Stimulated activated naive B cell treated with anti-CD40 and anti-IgM and Interleukin-4, amounts not matched to agents 10 μg/mL and 1 μg/mL and 100 μg/mL, for 72 hours (primary cell): ENCODE measurements around the gene DSTN.
A peak's percentile ranks its signal among the peaks of the same experiment; 100 is the strongest.

ENCODE experiments used
- ATAC-seq, 2 donors: fragments of 150-1000 bp; cut with Tn5 transposase; replicated peaks; 2 replicates each; pipeline ENCODE4 v1.10.0; 2021; ENCODE audit warnings: moderate library complexity in 1 of 2
- DNase-seq: peaks from one replicate; pipeline ENCODE4 v3.0.0; 2021
- H3K27ac Mint-ChIP-seq: one replicate; pipeline ENCODE4 v1.8.0; 2022; ENCODE audit warnings: mild to moderate bottlenecking, mixed read lengths
- H3K27me3 Mint-ChIP-seq, 2 donors: one replicate each; pipeline ENCODE4 v1.8.0; 2022; ENCODE audit warnings: mixed read lengths in 2 of 2
- H3K36me3 Mint-ChIP-seq, 2 donors: one replicate each; pipeline ENCODE4 v1.8.0; 2022; ENCODE audit warnings: mixed read lengths in 2 of 2, mild to moderate bottlenecking in 1 of 2
- H3K4me1 Mint-ChIP-seq, 2 donors: one replicate each; pipeline ENCODE4 v1.8.0; 2022; ENCODE audit warnings: mixed read lengths in 2 of 2, mild to moderate bottlenecking in 1 of 2
- H3K4me3 Mint-ChIP-seq, 2 donors: one replicate each; pipeline ENCODE4 v1.8.0; 2022; ENCODE audit warnings: mild to moderate bottlenecking in 2 of 2, mixed read lengths in 2 of 2, moderate library complexity in 1 of 2
- H3K9me3 Mint-ChIP-seq, 2 donors: one replicate each; pipeline ENCODE4 v1.8.0; 2022; ENCODE audit warnings: mixed read lengths in 2 of 2, mild to moderate bottlenecking in 1 of 2

Gene DSTN

GRCh38 chr20:17569616-17570346 is at the start of gene DSTN:
Gene DSTN, plus strand, starts transcription at chr20:17570075. Its CDS starts 134 bp downstream, at chr20:17570209.
- ATAC-seq: peak; percentile 92 to 95
- DNase-seq: peak; percentile 85
- Mint-ChIP-seq H3K9me3 (peaks cover 0 to 2% of the 10 kb centered on the region in 2 donors), H3K4me3 (peak within 1 kb of the TSS; percentile 97 to 99), H3K36me3 (peaks cover 0 to 2% of the 10 kb centered on the region in 2 donors), H3K27me3 (peaks cover 8 to 16% of the 10 kb centered on the region in 2 donors), H3K27ac (peak within 1 kb of the TSS; percentile 97), H3K4me1 (peaks cover 13 to 18% of the 10 kb centered on the region in 2 donors)

GRCh38 chr20:17520583-17520982 is 49.3 kb upstream of the DSTN start:
- ATAC-seq: no peak
- Mint-ChIP-seq H3K27ac (no peak overlapping the region), H3K4me3 (no peak overlapping the region), H3K9me3 (no peaks in the 10 kb centered on the region), H3K27me3 (peaks cover 10 to 31% of the 10 kb centered on the region in 2 donors), H3K36me3 (no peaks in the 10 kb centered on the region), H3K4me1 (no peaks in the 10 kb centered on the region)
- no peak for DNase-seq

GRCh38 chr20:17522528-17522927 is 47.3 kb upstream of the DSTN start:
- no peak overlapping the region for H3K4me3 Mint-ChIP-seq
- ATAC-seq (no peak), DNase-seq (no peak)
- H3K36me3 Mint-ChIP-seq: no peaks in the 10 kb centered on the region
- H3K4me1 Mint-ChIP-seq: peaks cover 0 to 1% of the 10 kb centered on the region in 2 donors
- H3K27ac Mint-ChIP-seq: no peak overlapping the region
- no peaks in the 10 kb centered on the region for H3K9me3 Mint-ChIP-seq
- H3K27me3 Mint-ChIP-seq: peaks cover 9 to 21% of the 10 kb centered on the region in 2 donors

- Mint-ChIP-seq H3K27me3 (peaks cover 9 to 13% of the 10 kb centered on the region in 2 donors), H3K9me3 (no peaks in the 10 kb centered on the region), H3K4me1 (peaks cover 0 to 1% of the 10 kb centered on the region in 2 donors), H3K27ac (no peak overlapping the region), H3K4me3 (no peak overlapping the region), H3K36me3 (no peaks in the 10 kb centered on the region)
- DNase-seq: no peak
- ATAC-seq: no peak
Observed at GRCh38 chr20:17523326-17523725, 46.5 kb upstream of the DSTN start.

GRCh38 chr20:17524560-17524959 is 45.3 kb upstream of the DSTN start:
- no peaks in the 10 kb centered on the region for H3K36me3 Mint-ChIP-seq
- DNase-seq (no peak), ATAC-seq (no peak)
- peaks cover 14 to 18% of the 10 kb centered on the region in 2 donors for H3K27me3 Mint-ChIP-seq
- H3K4me1 Mint-ChIP-seq: peaks cover 0 to 1% of the 10 kb centered on the region in 2 donors
- H3K9me3 Mint-ChIP-seq: no peaks in the 10 kb centered on the region
- no peak overlapping the region for H3K4me3 Mint-ChIP-seq
- no peak overlapping the region for H3K27ac Mint-ChIP-seq

- H3K4me3 Mint-ChIP-seq: no peak overlapping the region
- ATAC-seq (no peak), DNase-seq (no peak)
- H3K36me3 Mint-ChIP-seq: no peaks in the 10 kb centered on the region
- peaks cover 0 to 1% of the 10 kb centered on the region in 2 donors for H3K4me1 Mint-ChIP-seq
- no peaks in the 10 kb centered on the region for H3K9me3 Mint-ChIP-seq
- H3K27me3 Mint-ChIP-seq: peaks cover 15 to 24% of the 10 kb centered on the region in 2 donors
- no peak overlapping the region for H3K27ac Mint-ChIP-seq
Observed at GRCh38 chr20:17525132-17525531, 44.7 kb upstream of the DSTN start.

- no peak for DNase-seq
- ATAC-seq: peak; percentile 79 to 88
- H3K36me3 Mint-ChIP-seq: no peaks in the 10 kb centered on the region
- H3K4me1 Mint-ChIP-seq: peaks cover 0 to 1% of the 10 kb centered on the region in 2 donors
- peaks cover 16 to 25% of the 10 kb centered on the region in 2 donors for H3K27me3 Mint-ChIP-seq
- no peak overlapping the region for H3K27ac Mint-ChIP-seq
- H3K9me3 Mint-ChIP-seq: no peaks in the 10 kb centered on the region
- H3K4me3 Mint-ChIP-seq: no peak overlapping the region
Observed at GRCh38 chr20:17525650-17526049, 44.2 kb upstream of the DSTN start.

GRCh38 chr20:17529586-17529985 is 40.3 kb upstream of the DSTN start:
- Mint-ChIP-seq H3K27me3 (peaks cover 20 to 33% of the 10 kb centered on the region in 2 donors), H3K9me3 (no peaks in the 10 kb centered on the region), H3K4me1 (peaks cover 0 to 1% of the 10 kb centered on the region in 2 donors), H3K27ac (no peak overlapping the region), H3K36me3 (no peaks in the 10 kb centered on the region), H3K4me3 (no peak overlapping the region)
- ATAC-seq: no peak
- no peak for DNase-seq

- Mint-ChIP-seq H3K9me3 (no peaks in the 10 kb centered on the region), H3K4me1 (peaks cover 0 to 1% of the 10 kb centered on the region in 2 donors), H3K36me3 (no peaks in the 10 kb centered on the region), H3K27me3 (peaks cover 20 to 32% of the 10 kb centered on the region in 2 donors), H3K27ac (no peak overlapping the region), H3K4me3 (peak overlapping the region in 1 of 2 donors; percentile 52)
- DNase-seq (no peak), ATAC-seq (no peak)
Observed at GRCh38 chr20:17530153-17530552, 39.7 kb upstream of the DSTN start.

GRCh38 chr20:17530716-17531664 is 38.9 kb upstream of the DSTN start, which contains the start of gene BFSP1:
Gene BFSP1, minus strand, starts transcription at chr20:17531379. Its CDS starts 50 bp downstream, at chr20:17531329.
- peak within 1 kb of the TSS; percentile 75 to 82 for H3K4me3 Mint-ChIP-seq
- DNase-seq (peak; percentile 22), ATAC-seq (peak; percentile 78 to 83)
- peak within 1 kb of the TSS; percentile 65 for H3K27ac Mint-ChIP-seq
- no peaks in the 10 kb centered on the region for H3K36me3 Mint-ChIP-seq
- peaks cover 0 to 1% of the 10 kb centered on the region in 2 donors for H3K4me1 Mint-ChIP-seq
- H3K27me3 Mint-ChIP-seq: peaks cover 15 to 25% of the 10 kb centered on the region in 2 donors
- H3K9me3 Mint-ChIP-seq: no peaks in the 10 kb centered on the region

GRCh38 chr20:17531665-17532025 is 38.2 kb upstream of the DSTN start:
- DNase-seq: no peak
- Mint-ChIP-seq H3K4me1 (peaks cover 0 to under 1% of the 10 kb centered on the region in 2 donors), H3K4me3 (peak overlapping the region; percentile 75 to 82), H3K9me3 (no peaks in the 10 kb centered on the region), H3K27me3 (peaks cover 15 to 25% of the 10 kb centered on the region in 2 donors), H3K27ac (peak overlapping the region; percentile 65), H3K36me3 (no peaks in the 10 kb centered on the region)
- no peak for ATAC-seq

- DNase-seq (no peak), ATAC-seq (no peak)
- Mint-ChIP-seq H3K9me3 (no peaks in the 10 kb centered on the region), H3K4me3 (no peak overlapping the region), H3K27me3 (peaks cover 19 to 32% of the 10 kb centered on the region in 2 donors), H3K36me3 (no peaks in the 10 kb centered on the region), H3K4me1 (peaks cover 7 to 14% of the 10 kb centered on the region in 2 donors), H3K27ac (no peak overlapping the region)
Observed at GRCh38 chr20:17533396-17533795, 36.5 kb upstream of the DSTN start.

GRCh38 chr20:17534077-17534476 is 35.8 kb upstream of the DSTN start:
- no peak overlapping the region for H3K27ac Mint-ChIP-seq
- ATAC-seq: no peak
- no peak for DNase-seq
- H3K9me3 Mint-ChIP-seq: no peaks in the 10 kb centered on the region
- H3K4me1 Mint-ChIP-seq: peaks cover 12 to 20% of the 10 kb centered on the region in 2 donors
- H3K4me3 Mint-ChIP-seq: no peak overlapping the region
- H3K36me3 Mint-ChIP-seq: no peaks in the 10 kb centered on the region
- H3K27me3 Mint-ChIP-seq: peaks cover 19 to 36% of the 10 kb centered on the region in 2 donors

GRCh38 chr20:17536944-17537444 is 32.9 kb upstream of the DSTN start:
- Mint-ChIP-seq H3K27ac (no peak overlapping the region), H3K27me3 (peaks cover 13 to 23% of the 10 kb centered on the region in 2 donors)
- ATAC-seq: peak; percentile 87 to 92

More at GRCh38 chr20:17536944-17537444, 32.9 kb upstream of the DSTN start:
- DNase-seq: peak; percentile 52
- peaks cover 12 to 20% of the 10 kb centered on the region in 2 donors for H3K4me1 Mint-ChIP-seq
- H3K9me3 Mint-ChIP-seq: no peaks in the 10 kb centered on the region
- no peak overlapping the region for H3K4me3 Mint-ChIP-seq
- no peaks in the 10 kb centered on the region for H3K36me3 Mint-ChIP-seq
